Neural cell (in vitro differentiated cells): Measurements from ENCODE around the gene ZNF346. TPM values are rescaled to one million over a fixed set of nuclear protein-coding genes. Genes with fewer than 3 reads are reported as not detected.
"Not testable (repeated sequence)": the region's sequence is repeated elsewhere in the genome, so short reads cannot be mapped to it uniquely, and the experiment has no call there.

Experiments
- H2AFZ ChIP-seq: fragments of 200-600, 300-800 bp; sonication (generic), shearing (Covaris generic); 2 replicates; pipeline ENCODE4 v1.6.0; 2014; ENCODE audit warnings: low read depth, mild to moderate bottlenecking, antibody characterized with exemption, low read length, moderate library complexity
- H3F3A ChIP-seq: fragments of 200-600 bp; shearing (Covaris generic); 2 replicates; pipeline ENCODE4 v1.6.1; 2016; ENCODE audit warnings: mild to moderate bottlenecking, moderate library complexity, mixed read lengths, antibody characterized with exemption, low read length; ENCODE audit not compliant: insufficient read depth, poor library complexity, severe bottlenecking
- H3K27ac ChIP-seq: fragments of 200-600, 300-800 bp; sonication (generic), shearing (Covaris generic); 2 replicates; pipeline ENCODE4 v1.5.1; 2014; ENCODE audit warnings: mild to moderate bottlenecking, low read length, moderate library complexity
- H3K27me3 ChIP-seq: fragments of 300-800, 200-600 bp; sonication (generic), shearing (Covaris generic); 2 replicates; pipeline ENCODE4 v1.6.0; 2014; ENCODE audit warnings: mild to moderate bottlenecking, low read depth, low read length, moderate library complexity; ENCODE audit not compliant: insufficient read depth
- H3K36me3 ChIP-seq: fragments of 300-800, 200-600 bp; sonication (generic), shearing (Covaris generic); 2 replicates; pipeline ENCODE4 v1.5.1; 2014; ENCODE audit warnings: mild to moderate bottlenecking, antibody characterized with exemption, low read length, moderate library complexity; ENCODE audit not compliant: insufficient read depth
- H3K4me2 ChIP-seq: fragments of 300-800, 200-600 bp; sonication (generic), shearing (Covaris generic); 2 replicates; pipeline ENCODE4 v1.6.0; 2014; ENCODE audit warnings: mild to moderate bottlenecking, low read length
- H3K4me3 ChIP-seq: fragments of 300-800, 200-600 bp; sonication (generic), shearing (Covaris generic); 2 replicates; pipeline ENCODE4 v1.5.1; 2014; ENCODE audit warnings: mild to moderate bottlenecking, low read length, moderate library complexity
- H3K79me2 ChIP-seq: fragments of 200-600 bp; shearing (Covaris generic); replicated peaks from 2 replicates; pipeline ENCODE4 v1.6.0; 2014; ENCODE audit warnings: mild to moderate bottlenecking, low read length, moderate library complexity; ENCODE audit not compliant: insufficient read depth
- H3K9ac ChIP-seq: fragments of 300-800, 200-600 bp; sonication (generic), shearing (Covaris generic); 2 replicates; pipeline ENCODE4 v1.6.1; 2016; ENCODE audit warnings: mild to moderate bottlenecking, low read length, mixed read lengths
- H3K9me2 ChIP-seq: fragments of 200-600 bp; shearing (Covaris generic); 2 replicates; pipeline ENCODE4 v1.6.1; 2016; ENCODE audit warnings: mild to moderate bottlenecking, low read length, mixed read lengths; ENCODE audit not compliant: insufficient read depth
- H3K9me3 ChIP-seq: fragments of 200-600, 300-800 bp; sonication (generic), shearing (Covaris generic); 2 replicates; pipeline ENCODE4 v1.6.1; 2016; ENCODE audit warnings: mild to moderate bottlenecking, mixed run types, low read length, moderate library complexity, mixed read lengths
- H4K20me1 ChIP-seq: fragments of 200-600 bp; shearing (Covaris generic); 2 replicates; pipeline ENCODE4 v1.6.1; 2016; ENCODE audit warnings: mild to moderate bottlenecking, mixed run types; ENCODE audit not compliant: insufficient read depth
- CTCF ChIP-seq: fragments of 450-650 bp; IDR thresholded peaks from 2 replicates; pipeline ENCODE4 v1.5.1; 2014; ENCODE audit warnings: antibody characterized with exemption, mild to moderate bottlenecking, moderate library complexity; ENCODE audit not compliant: poor library complexity, severe bottlenecking
- EP300 ChIP-seq: fragments of 450-650 bp; conservative IDR thresholded peaks from 2 replicates; pipeline ENCODE4 v1.6.1; 2014; ENCODE audit warnings: antibody characterized with exemption, mild to moderate bottlenecking, moderate library complexity; ENCODE audit not compliant: poor library complexity, severe bottlenecking
- EZH2 ChIP-seq: fragments of 200-600, 300-800 bp; shearing (Covaris generic), sonication (generic); IDR thresholded peaks from 2 replicates; pipeline ENCODE4 v1.6.1; 2014; ENCODE audit warnings: antibody characterized with exemption, low read length, borderline replicate concordance, mild to moderate bottlenecking; ENCODE audit not compliant: insufficient read depth, poor library complexity, severe bottlenecking
- MXI1 ChIP-seq: fragments of 450-650 bp; conservative IDR thresholded peaks from 2 replicates; pipeline ENCODE4 v1.6.1; 2014; ENCODE audit warnings: antibody characterized with exemption, mild to moderate bottlenecking; ENCODE audit not compliant: poor library complexity, severe bottlenecking
- POLR2AphosphoS5 ChIP-seq: IDR thresholded peaks from 2 replicates; pipeline ENCODE4 v1.6.1; 2012
- RAD21 ChIP-seq: fragments of 450-650 bp; conservative IDR thresholded peaks from 2 replicates; pipeline ENCODE4 v1.6.1; 2014; ENCODE audit warnings: antibody characterized with exemption, mild to moderate bottlenecking, moderate library complexity
- REST ChIP-seq: IDR thresholded peaks from 2 replicates; pipeline ENCODE4 v1.6.1; 2012; ENCODE audit warnings: borderline replicate concordance
- SMC3 ChIP-seq: fragments of 450-650 bp; conservative IDR thresholded peaks from 2 replicates; pipeline ENCODE4 v1.6.1; 2014; ENCODE audit warnings: antibody characterized with exemption, mild to moderate bottlenecking, moderate library complexity; ENCODE audit not compliant: poor library complexity
- TAF1 ChIP-seq: IDR thresholded peaks from 2 replicates; pipeline ENCODE4 v1.6.1; 2012; ENCODE audit warnings: low read depth
- polyA plus RNA-seq: library from polyadenylated mRNA; depleted of rRNA; stranded (reverse); fragments of >200 nt; gene quantifications from 2 replicates; pipeline ENCODE4 v1.2.3, GENCODE V29; 2014

ZNF346 gene
- polyA plus RNA-seq, 1 donor from 2014 or later: 40.1 TPM

GRCh38 chr5:176980818-176981217 is 41.7 kb upstream of the ZNF346 start:
- Histone ChIP-seq H3F3A (no peaks in the 10 kb centered on the region), H3K27ac (no peak overlapping the region), H3K4me3 (no peak overlapping the region), H2AFZ (no peak overlapping the region), H4K20me1 (no peaks in the 10 kb centered on the region), H3K4me2 (no peak overlapping the region), H3K36me3 (peaks cover 9% of the 10 kb centered on the region), H3K79me2 (peaks cover 4% of the 10 kb centered on the region), H3K9me2 (no peaks in the 10 kb centered on the region), H3K9ac (no peak overlapping the region), H3K9me3 (no peaks in the 10 kb centered on the region), H3K27me3 (no peaks in the 10 kb centered on the region)
- TF ChIP-seq MXI1: no peak
- no peak for TF ChIP-seq CTCF
- TF ChIP-seq EP300: no peak
- no peak for TF ChIP-seq TAF1
- no peak for TF ChIP-seq SMC3
- TF ChIP-seq POLR2AphosphoS5: no peak
- no peak for TF ChIP-seq EZH2
- TF ChIP-seq REST: no peak
- no peak for TF ChIP-seq RAD21

- H3K9ac ChIP-seq, H3K36me3 ChIP-seq, H3K27ac ChIP-seq, H3K9me3 ChIP-seq, H3K27me3 ChIP-seq, H3K4me3 ChIP-seq, H2AFZ ChIP-seq, H4K20me1 ChIP-seq, H3F3A ChIP-seq, H3K4me2 ChIP-seq, H3K9me2 ChIP-seq: not testable (repeated sequence)
- peaks cover 21% of the 10 kb centered on the region for H3K79me2 ChIP-seq
These were observed 39.4 kb upstream of the ZNF346 start for GRCh38 chr5:176983112-176983511.

GRCh38 chr5:176983593-176983992 is 38.9 kb upstream of the ZNF346 start:
- H3K4me3 ChIP-seq, H3K9me3 ChIP-seq, H3K9ac ChIP-seq, H2AFZ ChIP-seq, H4K20me1 ChIP-seq, H3F3A ChIP-seq, H3K27me3 ChIP-seq, H3K9me2 ChIP-seq, H3K4me2 ChIP-seq, H3K36me3 ChIP-seq, H3K27ac ChIP-seq: not testable (repeated sequence)
- H3K79me2 ChIP-seq: peaks cover 24% of the 10 kb centered on the region

- H3F3A ChIP-seq, H3K27ac ChIP-seq, H3K4me3 ChIP-seq, H3K9me3 ChIP-seq, H4K20me1 ChIP-seq, H2AFZ ChIP-seq, H3K4me2 ChIP-seq, H3K9ac ChIP-seq, H3K36me3 ChIP-seq, H3K27me3 ChIP-seq, H3K9me2 ChIP-seq: not testable (repeated sequence)
- peaks cover 28% of the 10 kb centered on the region for H3K79me2 ChIP-seq
These were observed 38.3 kb upstream of the ZNF346 start for GRCh38 chr5:176984176-176984575.
